B cell (primary cell): ENCODE results near the gene TAF1D. TPM values are rescaled to one million over a fixed set of nuclear protein-coding genes. Genes with fewer than 3 reads are reported as not detected.

ENCODE experiments used
- ATAC-seq: fragments of 200-7000 bp; cut with Tn5 transposase; one replicate; pipeline ENCODE4 v1.10.0; 2021; ENCODE audit warnings: low read depth, mild to moderate bottlenecking, moderate number of reproducible peaks, moderate library complexity
- CTCF ChIA-PET: fragments of 350-600 bp; sonication (Branson Sonifier 250); formaldehyde crosslinking; loops from one replicate; lab custom pipeline; 2021; ENCODE audit warnings: antibody characterized with exemption, inconsistent platforms; lab: Charles Lee
- POLR2A ChIA-PET: fragments of 350-600 bp; sonication (Branson Sonifier 250); formaldehyde crosslinking; loops from one replicate; lab custom pipeline; 2021; ENCODE audit warnings: antibody characterized with exemption; lab: Charles Lee
- DNase-seq: peaks from one replicate; pipeline ENCODE4 v3.0.0; 2013
- H2AFZ ChIP-seq: 2 replicates; pipeline ENCODE4 v1.6.1; 2012; ENCODE audit warnings: mild to moderate bottlenecking, low read depth, low read length; ENCODE audit not compliant: insufficient read depth, poor library complexity, severe bottlenecking
- H3K27ac ChIP-seq, 2 donors: 1 replicate in 1 of 2; 2 replicates in 1 of 2; pipeline ENCODE4 v1.5.1; 2012 to 2013; ENCODE audit warnings: low read length in 2 of 2, mild to moderate bottlenecking in 2 of 2, moderate library complexity in 1 of 2
- H3K27me3 ChIP-seq, 4 experiments: fragments of 200-600 bp in 1 of 4; sonication (generic) in 1 of 4; replicated peaks in 1 of 4; 1 replicate in 2 of 4; 2 replicates in 2 of 4; pipeline versions ENCODE4 v1.6.1 to v1.7.0; 2013 to 2016; ENCODE audit warnings: low read length in 3 of 4, mild to moderate bottlenecking in 2 of 4, mixed read lengths in 1 of 4, moderate library complexity in 1 of 4; ENCODE audit not compliant: insufficient read depth in 4 of 4, control insufficient read depth in 3 of 4; ENCODE audit errors: control extremely low read depth in 1 of 4
- H3K36me3 ChIP-seq, 2 experiments: replicated peaks in 1 of 2; 1 replicate in 1 of 2; 2 replicates in 1 of 2; pipeline versions ENCODE4 v1.6.1 to v1.7.1; 2013; ENCODE audit warnings: low read length in 1 of 2; ENCODE audit not compliant: insufficient read depth in 2 of 2, control insufficient read depth in 1 of 2; ENCODE audit errors: control extremely low read depth in 1 of 2, extremely low read depth in 1 of 2
- H3K4me1 ChIP-seq, 2 donors: fragments of 200-600 bp in 1 of 2; sonication (generic) in 1 of 2; 1 replicate in 1 of 2; 2 replicates in 1 of 2; pipeline versions ENCODE4 v1.5.1 to v1.6.1; 2013 to 2017; ENCODE audit warnings: low read length in 2 of 2; ENCODE audit not compliant: control insufficient read depth in 2 of 2, insufficient read depth in 2 of 2
- H3K4me2 ChIP-seq: replicated peaks from 2 replicates; pipeline ENCODE3; 2012; ENCODE audit warnings: mild to moderate bottlenecking, low read depth, low read length; ENCODE audit not compliant: poor library complexity, severe bottlenecking
- H3K4me3 ChIP-seq, 5 experiments: fragments of 200-600 bp in 1 of 5; sonication (generic) in 1 of 5; 1 replicate in 3 of 5; 2 replicates in 2 of 5; pipeline versions ENCODE4 v1.5.1 to v1.7.0; 2011 to 2016; ENCODE audit warnings: low read length in 4 of 5, mild to moderate bottlenecking in 4 of 5, low read depth in 2 of 5, control low read depth in 1 of 5, moderate library complexity in 1 of 5; ENCODE audit not compliant: insufficient read depth in 1 of 5; ENCODE audit errors: control extremely low read depth in 1 of 5, extremely low read depth in 1 of 5
- H3K79me2 ChIP-seq: fragments of 200-600 bp; sonication (generic); one replicate; pipeline ENCODE4 v1.6.0; 2016; ENCODE audit warnings: low read length; ENCODE audit not compliant: control insufficient read depth, insufficient read depth
- H3K9ac ChIP-seq: fragments of 200-600 bp; sonication (generic); 2 replicates; pipeline ENCODE4 v1.6.1; 2017; ENCODE audit warnings: mild to moderate bottlenecking, low read length, moderate library complexity
- H3K9me3 ChIP-seq, 3 donors: one replicate each; pipeline versions ENCODE4 v1.6.1 to v1.7.1; 2013; ENCODE audit warnings: low read length in 2 of 3; ENCODE audit not compliant: control insufficient read depth in 2 of 3, insufficient read depth in 1 of 3; ENCODE audit errors: control extremely low read depth in 1 of 3
- H4K20me1 ChIP-seq: 2 replicates; pipeline ENCODE4 v1.6.0; 2012; ENCODE audit warnings: mild to moderate bottlenecking, low read length; ENCODE audit not compliant: insufficient read depth, control insufficient read depth, poor library complexity, severe bottlenecking
- H3K27ac Mint-ChIP-seq: one replicate; pipeline ENCODE4 v1.8.0; 2021; ENCODE audit warnings: mixed read lengths
- H3K27me3 Mint-ChIP-seq: one replicate; pipeline ENCODE4 v1.8.0; 2021; ENCODE audit warnings: mixed read lengths
- H3K4me1 Mint-ChIP-seq: one replicate; pipeline ENCODE4 v1.8.0; 2021; ENCODE audit warnings: mixed read lengths
- H3K4me3 Mint-ChIP-seq: one replicate; pipeline ENCODE4 v1.8.0; 2021; ENCODE audit warnings: mixed read lengths
- H3K9me3 Mint-ChIP-seq: one replicate; pipeline ENCODE4 v1.8.0; 2022; ENCODE audit warnings: mixed read lengths; ENCODE audit not compliant: insufficient read depth
- CTCF ChIP-seq: fragments of 200-600 bp; IDR thresholded peaks from one replicate; pipeline ENCODE4 v1.8.0; 2022; ENCODE audit warnings: antibody characterized with exemption, mild to moderate bottlenecking
- EZH2 ChIP-seq: IDR thresholded peaks from 2 replicates; pipeline ENCODE4 v1.6.1; 2012; ENCODE audit warnings: borderline replicate concordance, low read depth, mild to moderate bottlenecking, moderate library complexity, low read length; ENCODE audit not compliant: insufficient read depth, poor library complexity, severe bottlenecking
- WGBS: methylation state at CpG from one replicate; pipeline ENCODE4 v1.1.5; 2013; ENCODE audit warnings: missing lambda C conversion rate; ENCODE audit not compliant: insufficient coverage; 5-methylcytosine and 5-hydroxymethylcytosine counted together
- intact Hi-C: fragments of 100-400 bp; cut with micrococcal nuclease; formaldehyde crosslinking; loops from one replicate; pipeline ENCODE4 v1.10.0; 2022
- polyA plus RNA-seq: library from polyadenylated mRNA; depleted of rRNA; stranded (reverse); fragments of >200 nt; gene quantifications from 2 replicates; pipeline ENCODE4 v1.2.3, GENCODE V29; 2012
- total RNA-seq, 2 donors: library from RNA; stranded (reverse); fragments of 120-200 nt in 1 of 2; gene quantifications; 1 replicate in 1 of 2; 2 replicates in 1 of 2; pipeline versions ENCODE4 v1.2.3 to v1.2.4, GENCODE V29; 2013 to 2022

The TAF1D gene
- total and polyA plus RNA-seq, 2 donors (not counting 1 experiment from before 2014, with no cell fraction given): 127 to 230 TPM

- no peaks in the 10 kb centered on the region for H3K9me3 ChIP-seq
- POLR2A ChIA-PET: no interaction called here
- no peak overlapping the region for H3K4me3 Mint-ChIP-seq
- TF ChIP-seq EZH2 (no peak), CTCF (no peak)
- H3K4me2 ChIP-seq: no peak overlapping the region
- no peaks in the 10 kb centered on the region for H3K27me3 ChIP-seq
- CTCF ChIA-PET: no interaction called here
- H3K27ac ChIP-seq: peak overlapping the region in 1 of 2 donors; percentile 57
- H3K36me3 ChIP-seq: peaks cover 3 to 97% of the 10 kb centered on the region in 2 experiments
- intact Hi-C loops: no loop called here
- no peaks in the 10 kb centered on the region for H3K27me3 Mint-ChIP-seq
- WGBS: 61% methylated on average over 5 of the region's 6 CpGs
- H3K4me3 ChIP-seq: no peak overlapping the region
- peaks cover 33% of the 10 kb centered on the region for H3K4me1 Mint-ChIP-seq
- no peak for ATAC-seq
- no peak overlapping the region for H3K9ac ChIP-seq
- H2AFZ ChIP-seq: no peak overlapping the region
- no peaks in the 10 kb centered on the region for H3K9me3 Mint-ChIP-seq
- H4K20me1 ChIP-seq: peaks cover 7% of the 10 kb centered on the region
- H3K4me1 ChIP-seq: peaks cover 9 to 16% of the 10 kb centered on the region in 2 donors
- H3K27ac Mint-ChIP-seq: peak overlapping the region; percentile 63
- no peak for DNase-seq
- H3K79me2 ChIP-seq: peaks cover 41% of the 10 kb centered on the region
Observed at GRCh38 chr11:93733474-93733873, 7.8 kb downstream of the TAF1D start.

GRCh38 chr11:93732237-93732892 is 8.9 kb downstream of the TAF1D start:
- Mint-ChIP-seq H3K27me3 (no peaks in the 10 kb centered on the region), H3K27ac (no peak overlapping the region), H3K4me1 (peaks cover 21% of the 10 kb centered on the region), H3K4me3 (no peak overlapping the region), H3K9me3 (no peaks in the 10 kb centered on the region)
- peaks cover 3 to 93% of the 10 kb centered on the region in 2 experiments for H3K36me3 ChIP-seq
- no peak for ATAC-seq
- peaks cover 30% of the 10 kb centered on the region for H3K79me2 ChIP-seq
- H3K9me3 ChIP-seq: no peaks in the 10 kb centered on the region
- no peak overlapping the region for H3K4me2 ChIP-seq
- no peaks in the 10 kb centered on the region for H3K27me3 ChIP-seq
- no peak overlapping the region for H3K9ac ChIP-seq
- H3K4me1 ChIP-seq: peaks cover 0 to 5% of the 10 kb centered on the region in 2 donors
- no peak overlapping the region for H3K4me3 ChIP-seq
- 77% methylated on average over 1 of the region's 4 CpGs for WGBS
- intact Hi-C loops: no loop called here
- ChIA-PET CTCF (no interaction called here), POLR2A (interaction anchor here (1.3 kb wide), 1 partner anchor 9 kb away, joined by 3 read pairs; the partner anchor contains the start of genes C11orf54 and TAF1D)
- peak overlapping the region in 1 of 2 donors; percentile 48 for H3K27ac ChIP-seq
- TF ChIP-seq CTCF (no peak), EZH2 (no peak)
- H2AFZ ChIP-seq: no peak overlapping the region
- DNase-seq: no peak
- peaks cover 6% of the 10 kb centered on the region for H4K20me1 ChIP-seq
